Measurements from ENCODE around the gene ACTA2. TPM values are rescaled to one million over a fixed set of nuclear protein-coding genes. Genes with fewer than 3 reads are reported as not detected.

The ACTA2 gene
- total RNA-seq, 1 experiment from 2014 or later = not detected

DNA sequence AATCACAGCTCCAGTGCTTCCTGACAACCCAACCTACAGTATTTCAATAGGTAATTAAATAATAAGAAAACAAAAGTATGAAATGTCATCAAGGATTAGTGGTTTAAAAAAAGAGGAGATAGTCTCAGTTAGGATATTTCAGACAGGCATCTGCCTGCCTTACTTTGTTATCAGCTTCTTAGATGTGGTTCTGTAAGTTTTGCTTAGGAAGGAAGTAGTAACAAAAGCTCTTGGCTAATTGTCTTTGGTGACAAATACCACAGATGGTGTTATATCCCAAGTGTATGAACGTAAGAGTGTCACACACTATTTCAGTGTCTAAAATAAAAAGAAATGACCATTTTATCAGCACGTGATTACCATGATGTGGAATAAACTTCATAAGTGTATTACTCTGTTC, 9.8 kb upstream of the ACTA2 start:
- TF ChIP-seq EZH2 (IDR thresholded peaks at IDR 0.05; ENCODE audit: low read length, unreplicated experiment) (no peak), EZH2phosphoT487 (IDR thresholded peaks at IDR 0.05; ENCODE audit: borderline replicate concordance, low read length) (no peak)
- TF ChIP-seq, protein P1, sequence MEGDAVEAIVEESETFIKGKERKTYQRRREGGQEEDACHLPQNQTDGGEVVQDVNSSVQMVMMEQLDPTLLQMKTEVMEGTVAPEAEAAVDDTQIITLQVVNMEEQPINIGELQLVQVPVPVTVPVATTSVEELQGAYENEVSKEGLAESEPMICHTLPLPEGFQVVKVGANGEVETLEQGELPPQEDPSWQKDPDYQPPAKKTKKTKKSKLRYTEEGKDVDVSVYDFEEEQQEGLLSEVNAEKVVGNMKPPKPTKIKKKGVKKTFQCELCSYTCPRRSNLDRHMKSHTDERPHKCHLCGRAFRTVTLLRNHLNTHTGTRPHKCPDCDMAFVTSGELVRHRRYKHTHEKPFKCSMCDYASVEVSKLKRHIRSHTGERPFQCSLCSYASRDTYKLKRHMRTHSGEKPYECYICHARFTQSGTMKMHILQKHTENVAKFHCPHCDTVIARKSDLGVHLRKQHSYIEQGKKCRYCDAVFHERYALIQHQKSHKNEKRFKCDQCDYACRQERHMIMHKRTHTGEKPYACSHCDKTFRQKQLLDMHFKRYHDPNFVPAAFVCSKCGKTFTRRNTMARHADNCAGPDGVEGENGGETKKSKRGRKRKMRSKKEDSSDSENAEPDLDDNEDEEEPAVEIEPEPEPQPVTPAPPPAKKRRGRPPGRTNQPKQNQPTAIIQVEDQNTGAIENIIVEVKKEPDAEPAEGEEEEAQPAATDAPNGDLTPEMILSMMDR (conservative IDR thresholded peaks at IDR 0.05; ENCODE audit: low read depth, low read length) = no peak
- DNase-seq (no peak), ATAC-seq (no peak)
- intact Hi-C loops (cut with micrococcal nuclease) = no loop called here
- H3K9ac ChIP-seq (ENCODE audit: low read length) = no peak overlapping the region
- no peaks in the 10 kb centered on the region for H3F3A ChIP-seq (ENCODE audit: low read length, unreplicated experiment)
- no peak overlapping the region for H2AFZ ChIP-seq (ENCODE audit: low read length)
- no peak overlapping the region for H3K27ac ChIP-seq (ENCODE audit: low read length)
- H3K36me3 ChIP-seq (ENCODE audit: low read depth, low read length) = no peaks in the 10 kb centered on the region
- H3K4me1 ChIP-seq (ENCODE audit: insufficient read depth, low read length) = no peaks in the 10 kb centered on the region
- no peak overlapping the region for H3K4me2 ChIP-seq (ENCODE audit: low read length)
- H3K9me2 ChIP-seq (replicated peaks; ENCODE audit: low read length) = no peaks in the 10 kb centered on the region
- BruUV-seq (replicated peaks) = no TSS peak
- H3K27me3 ChIP-seq (ENCODE audit: low read length) = no peaks in the 10 kb centered on the region
- no peak overlapping the region for H3K4me3 ChIP-seq (ENCODE audit: low read length)
- H3K79me2 ChIP-seq (ENCODE audit: low read length) = no peaks in the 10 kb centered on the region
- ChIA-PET POLR2A (ENCODE audit: unreplicated experiment) (no interaction called here), CTCF (no interaction called here)
- no peaks in the 10 kb centered on the region for H4K20me1 ChIP-seq (ENCODE audit: low read length)
- H3K9me3 ChIP-seq (ENCODE audit: low read length) = no peaks in the 10 kb centered on the region

DNA sequence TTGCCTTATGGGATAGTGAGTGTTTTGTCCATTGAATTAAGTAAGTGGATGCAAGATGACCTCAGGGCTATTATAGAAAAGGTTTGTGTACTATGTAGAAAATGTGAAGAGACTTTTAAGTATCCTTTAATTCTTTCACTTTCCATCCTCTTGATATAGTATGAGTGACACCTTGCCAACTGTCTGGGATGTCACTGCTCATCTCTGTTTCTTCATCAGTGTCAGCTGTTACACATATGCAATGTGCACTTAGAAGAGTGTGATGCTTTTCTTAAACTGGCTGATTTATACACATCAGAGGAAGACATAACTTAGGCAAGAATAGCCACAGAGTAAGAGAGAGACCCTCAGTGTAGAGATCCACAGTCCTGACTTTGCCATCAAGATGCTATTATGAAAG, 8.7 kb upstream of the ACTA2 start:
- CTCF ChIA-PET = no interaction called here
- ATAC-seq = no peak
- no peaks in the 10 kb centered on the region for H3K36me3 ChIP-seq (ENCODE audit: low read depth, low read length)
- no peaks in the 10 kb centered on the region for H3K4me1 ChIP-seq (ENCODE audit: insufficient read depth, low read length)
- no peaks in the 10 kb centered on the region for H3K9me3 ChIP-seq (ENCODE audit: low read length)
- H2AFZ ChIP-seq (ENCODE audit: low read length) = no peak overlapping the region
- POLR2A ChIA-PET (ENCODE audit: unreplicated experiment) = no interaction called here
- BruUV-seq (replicated peaks) = no TSS peak
- no peaks in the 10 kb centered on the region for H3K79me2 ChIP-seq (ENCODE audit: low read length)
- no peaks in the 10 kb centered on the region for H3K9me2 ChIP-seq (replicated peaks; ENCODE audit: low read length)
- no peaks in the 10 kb centered on the region for H3F3A ChIP-seq (ENCODE audit: low read length, unreplicated experiment)
- H3K4me2 ChIP-seq (ENCODE audit: low read length) = no peak overlapping the region
- H3K9ac ChIP-seq (ENCODE audit: low read length) = no peak overlapping the region
- no peaks in the 10 kb centered on the region for H4K20me1 ChIP-seq (ENCODE audit: low read length)
- no peak overlapping the region for H3K27ac ChIP-seq (ENCODE audit: low read length)
- no peaks in the 10 kb centered on the region for H3K27me3 ChIP-seq (ENCODE audit: low read length)
- intact Hi-C loops (cut with micrococcal nuclease) = no loop called here
- H3K4me3 ChIP-seq (ENCODE audit: low read length) = no peak overlapping the region
- TF ChIP-seq EZH2 (IDR thresholded peaks at IDR 0.05; ENCODE audit: low read length, unreplicated experiment) = no peak
- TF ChIP-seq, protein P1 (conservative IDR thresholded peaks at IDR 0.05; ENCODE audit: low read depth, low read length) = no peak
- TF ChIP-seq EZH2phosphoT487 (IDR thresholded peaks at IDR 0.05; ENCODE audit: borderline replicate concordance, low read length) = no peak
- no peak for DNase-seq

DNA sequence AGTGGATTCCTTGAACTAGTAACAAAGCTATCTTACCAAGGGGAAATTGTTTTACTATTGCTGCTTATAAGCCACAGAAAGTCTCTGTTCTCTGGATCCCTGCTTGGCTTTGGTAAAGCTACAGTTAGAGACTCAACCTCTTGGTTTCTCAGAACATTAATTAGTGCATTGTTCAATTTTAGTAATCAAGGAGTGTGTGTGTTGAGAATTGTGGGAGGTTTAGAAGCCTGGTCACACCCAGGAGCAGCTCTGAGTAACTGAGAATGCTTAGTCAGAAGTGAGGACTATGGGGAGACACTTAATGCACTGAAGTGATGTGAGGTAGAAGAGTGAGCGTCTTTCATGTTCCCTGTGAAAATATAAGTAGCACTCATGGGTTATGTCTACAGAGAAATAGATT, 8.2 kb upstream of the ACTA2 start:
- DNase-seq (no peak), ATAC-seq (no peak)
- ChIA-PET POLR2A (ENCODE audit: unreplicated experiment) (no interaction called here), CTCF (no interaction called here)
- Histone ChIP-seq H3K27me3 (ENCODE audit: low read length) (no peaks in the 10 kb centered on the region), H3K9me2 (replicated peaks; ENCODE audit: low read length) (no peaks in the 10 kb centered on the region), H3K9ac (ENCODE audit: low read length) (no peak overlapping the region), H3K4me3 (ENCODE audit: low read length) (no peak overlapping the region), H2AFZ (ENCODE audit: low read length) (no peak overlapping the region), H3K4me2 (ENCODE audit: low read length) (no peak overlapping the region), H3K36me3 (ENCODE audit: low read depth, low read length) (no peaks in the 10 kb centered on the region), H4K20me1 (ENCODE audit: low read length) (no peaks in the 10 kb centered on the region), H3K9me3 (ENCODE audit: low read length) (no peaks in the 10 kb centered on the region), H3K4me1 (ENCODE audit: insufficient read depth, low read length) (no peaks in the 10 kb centered on the region), H3K79me2 (ENCODE audit: low read length) (no peaks in the 10 kb centered on the region), H3F3A (ENCODE audit: low read length, unreplicated experiment) (no peaks in the 10 kb centered on the region), H3K27ac (ENCODE audit: low read length) (no peak overlapping the region)
- TF ChIP-seq EZH2 (IDR thresholded peaks at IDR 0.05; ENCODE audit: low read length, unreplicated experiment) = no peak
- TF ChIP-seq, protein P1 (conservative IDR thresholded peaks at IDR 0.05; ENCODE audit: low read depth, low read length) = no peak
- no peak for TF ChIP-seq EZH2phosphoT487 (IDR thresholded peaks at IDR 0.05; ENCODE audit: borderline replicate concordance, low read length)
- intact Hi-C loops (cut with micrococcal nuclease) = no loop called here
- no TSS peak for BruUV-seq (replicated peaks)
